Endothelial cell of umbilical vein (primary cell): Measurements from ENCODE around the gene OLFM1. TPM values are rescaled to one million over a fixed set of nuclear protein-coding genes. Genes with fewer than 3 reads are reported as not detected.

Experiments used
- BruUV-seq: library from RNA; stranded (reverse); fragments of 400-500 nt; replicated peaks from 2 replicates; lab custom pipeline; 2021; lab: Mats Ljungman, UMichigan
- CTCF ChIA-PET: fragments of 300-600, 350-600 bp; sonication (Branson Sonifier 250); formaldehyde crosslinking; loops from one replicate; lab custom pipeline; 2021; ENCODE audit warnings: antibody characterized with exemption, inconsistent platforms; lab: Charles Lee
- POLR2A ChIA-PET: fragments of 300-600, 350-600 bp; sonication (Branson Sonifier 250); formaldehyde crosslinking; loops from one replicate; lab custom pipeline; 2021; ENCODE audit warnings: antibody characterized with exemption, inconsistent platforms; lab: Charles Lee
- DNase-seq: peaks from one replicate; pipeline ENCODE4 v3.0.0-alpha.2; 2011; ENCODE audit warnings: low read depth, low spot score
- FAIRE-seq: peaks from 2 replicates; lab custom pipeline; 2011; peaks lifted over from hg19 to GRCh38; lab: Jason Lieb, UNC
- H2AFZ ChIP-seq: 2 replicates; pipeline ENCODE4 v1.6.0; 2012; ENCODE audit warnings: low read depth, low read length, control low read depth, inconsistent platforms
- H3K27ac ChIP-seq: 2 replicates; pipeline ENCODE4 v1.5.1; 2011; ENCODE audit warnings: low read depth, mild to moderate bottlenecking, control low read depth, low read length, moderate library complexity; ENCODE audit not compliant: insufficient read depth
- H3K27me3 ChIP-seq, 2 experiments: 2 replicates each; pipeline versions ENCODE4 v1.6.0 to v1.6.1; 2011; ENCODE audit warnings: low read length in 2 of 2, mixed read lengths in 1 of 2; ENCODE audit not compliant: control insufficient read depth in 2 of 2, insufficient read depth in 2 of 2
- H3K36me3 ChIP-seq, 2 experiments: 2 replicates in 1 of 2; 3 replicates in 1 of 2; pipeline ENCODE4 v1.5.1; 2011; ENCODE audit warnings: low read length in 2 of 2, mild to moderate bottlenecking in 1 of 2, moderate library complexity in 1 of 2; ENCODE audit not compliant: control insufficient read depth in 2 of 2, insufficient read depth in 2 of 2; ENCODE audit errors: extremely low read depth in 1 of 2
- H3K4me1 ChIP-seq: 3 replicates; pipeline ENCODE4 v1.5.1; 2011; ENCODE audit warnings: mild to moderate bottlenecking, low read length; ENCODE audit not compliant: control insufficient read depth, insufficient read depth; ENCODE audit errors: extremely low read depth
- H3K4me2 ChIP-seq: 2 replicates; pipeline ENCODE4 v1.6.1; 2011; ENCODE audit warnings: low read length, control low read depth, mixed read lengths; ENCODE audit not compliant: insufficient read depth
- H3K4me3 ChIP-seq, 3 experiments: fragments of 200-600 bp in 1 of 3; sonication (generic), shearing (Covaris generic) in 1 of 3; replicated peaks in 1 of 3; 2 replicates each; pipeline ENCODE4 v1.5.1; 2011 to 2016; ENCODE audit warnings: control low read depth in 3 of 3, low read length in 3 of 3, mild to moderate bottlenecking in 2 of 3, inconsistent platforms in 1 of 3, low read depth in 1 of 3, moderate library complexity in 1 of 3; ENCODE audit not compliant: insufficient read depth in 1 of 3
- H3K79me2 ChIP-seq: 2 replicates; pipeline ENCODE4 v1.6.0; 2012; ENCODE audit warnings: low read length, inconsistent platforms; ENCODE audit not compliant: control insufficient read depth, insufficient read depth
- H3K9ac ChIP-seq: replicated peaks from 2 replicates; pipeline ENCODE3; 2011; ENCODE audit warnings: low read length, control low read depth; ENCODE audit not compliant: insufficient read depth; ENCODE audit errors: extremely low read depth
- H3K9me1 ChIP-seq: replicated peaks from 3 replicates; pipeline ENCODE4 v1.6.0; 2011; ENCODE audit warnings: mild to moderate bottlenecking, low read length; ENCODE audit not compliant: control insufficient read depth, insufficient read depth; ENCODE audit errors: extremely low read depth
- H3K9me3 ChIP-seq: replicated peaks from 2 replicates; pipeline ENCODE4 v1.5.1; 2012; ENCODE audit warnings: low read length, inconsistent platforms; ENCODE audit not compliant: control insufficient read depth, insufficient read depth
- H4K20me1 ChIP-seq: replicated peaks from 2 replicates; pipeline ENCODE3; 2011; ENCODE audit warnings: mild to moderate bottlenecking, low read length; ENCODE audit not compliant: control insufficient read depth, insufficient read depth; ENCODE audit errors: extremely low read depth
- EZH2 ChIP-seq: IDR thresholded peaks from 2 replicates; pipeline ENCODE4 v1.6.1; 2012; ENCODE audit warnings: borderline replicate concordance, low read depth, mild to moderate bottlenecking, moderate library complexity, low read length, inconsistent platforms; ENCODE audit not compliant: severe bottlenecking
- FOS ChIP-seq: IDR thresholded peaks from 2 replicates; pipeline ENCODE4 v1.6.1; 2011; ENCODE audit warnings: mild to moderate bottlenecking, low read length, moderate library complexity, borderline replicate concordance; ENCODE audit not compliant: insufficient read depth
- GATA2 ChIP-seq: IDR thresholded peaks from 2 replicates; pipeline ENCODE4 v1.7.0; 2011; ENCODE audit warnings: low read depth, mild to moderate bottlenecking, moderate library complexity, mixed read lengths, low read length; ENCODE audit not compliant: insufficient read length, insufficient read depth
- JUN ChIP-seq: IDR thresholded peaks from 2 replicates; pipeline ENCODE4 v1.6.1; 2011; ENCODE audit warnings: borderline replicate concordance, low read depth; ENCODE audit not compliant: insufficient read length, insufficient read depth
- MYC ChIP-seq: IDR thresholded peaks from one replicate; pipeline ENCODE4 v1.6.1; 2011; ENCODE audit warnings: mild to moderate bottlenecking, low read depth, low read length
- POLR2A ChIP-seq: IDR thresholded peaks from 2 replicates; pipeline ENCODE4 v1.6.1; 2012; ENCODE audit warnings: low read depth, mild to moderate bottlenecking, control low read depth, low read length
- POLR2AphosphoS5 ChIP-seq: IDR thresholded peaks from 2 replicates; pipeline ENCODE4 v1.6.1; 2012; ENCODE audit warnings: low read depth, mild to moderate bottlenecking, control low read depth, low read length, moderate library complexity; ENCODE audit not compliant: insufficient read depth
- dilution Hi-C: fragments of 300-500 bp; cut with MboI; formaldehyde crosslinking; loops from one replicate; pipeline ENCODE4 v1.15.0; 2019; ENCODE audit warnings: low sequenced_read_pairs; ENCODE audit not compliant: extremely low pct_ligation_motif_present
- intact Hi-C: fragments of 100-400 bp; cut with micrococcal nuclease; formaldehyde crosslinking; loops from one replicate; pipeline ENCODE4 v1.10.0; 2022
- polyA plus RNA-seq, 4 experiments: library from polyadenylated mRNA; depleted of rRNA in 3 of 4; stranded (reverse) in 3 of 4; unstranded in 1 of 4; fragments of >200 nt; gene quantifications; 2 replicates each; pipeline versions ENCODE4 v1.2.1 to v1.2.3, GENCODE V29; 2011 to 2012; ENCODE audit warnings: missing spikeins in 1 of 4
- total RNA-seq: library from RNA; stranded (reverse); gene quantifications from 2 replicates; pipeline ENCODE4 v1.2.3, GENCODE V29; 2021
- TF ChIP-seq, protein P1 (sequence below), 2 donors: IDR thresholded peaks; 1 replicate in 1 of 2; 2 replicates in 1 of 2; pipeline ENCODE4 v1.5.1; 2011; ENCODE audit warnings: low read length in 2 of 2, mild to moderate bottlenecking in 2 of 2, moderate library complexity in 2 of 2, control low read depth in 1 of 2, inconsistent platforms in 1 of 2, low read depth in 1 of 2; ENCODE audit not compliant: insufficient read depth in 1 of 2; ENCODE audit errors: extremely low read depth in 1 of 2
- TF ChIP-seq, protein P2 (sequence below): IDR thresholded peaks from 2 replicates; pipeline ENCODE4 v1.6.1; 2011; ENCODE audit not compliant: insufficient read depth, insufficient read length

The OLFM1 gene
- total and polyA plus RNA-seq, 2 donors (not counting 3 experiments of a cell fraction or from before 2014, with no cell fraction given), result 0.07 to 0.95 TPM

DNA sequence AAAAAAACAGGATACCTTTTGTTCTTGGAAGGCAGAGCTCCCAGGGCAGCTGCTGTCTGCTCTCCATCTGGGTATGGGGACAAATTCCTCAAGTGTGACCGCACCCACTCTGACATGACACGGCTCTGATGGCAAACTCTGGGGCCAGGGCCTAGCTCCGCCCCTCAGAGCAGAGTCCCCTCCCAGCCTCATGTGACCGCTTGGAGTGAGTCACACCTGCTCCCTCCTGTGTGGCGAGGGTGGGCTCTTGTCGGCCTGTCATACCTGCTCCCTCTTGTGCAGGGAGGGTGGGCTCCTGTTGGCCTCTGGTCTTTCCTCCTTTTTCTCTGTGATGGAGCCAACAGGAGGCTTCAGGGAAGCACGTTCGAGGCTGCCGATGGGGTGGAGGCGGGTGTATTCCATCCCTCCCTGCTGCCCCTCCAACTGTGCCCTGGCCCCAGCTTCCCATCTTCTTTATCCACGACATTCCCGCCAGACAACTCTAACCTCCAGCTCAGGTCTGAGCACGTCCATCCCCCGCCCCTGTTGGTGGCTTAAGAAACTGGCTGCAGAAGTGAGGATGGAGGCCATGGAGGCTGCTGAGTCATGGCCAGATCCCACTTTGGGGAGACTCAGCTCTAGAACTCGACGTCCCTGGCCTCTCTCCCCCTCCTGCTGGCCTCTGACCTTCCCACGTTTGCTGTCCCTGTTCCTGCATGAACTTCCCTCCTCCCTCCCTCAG, 65.3 kb downstream of the OLFM1 start:
- TF ChIP-seq, protein P1, sequence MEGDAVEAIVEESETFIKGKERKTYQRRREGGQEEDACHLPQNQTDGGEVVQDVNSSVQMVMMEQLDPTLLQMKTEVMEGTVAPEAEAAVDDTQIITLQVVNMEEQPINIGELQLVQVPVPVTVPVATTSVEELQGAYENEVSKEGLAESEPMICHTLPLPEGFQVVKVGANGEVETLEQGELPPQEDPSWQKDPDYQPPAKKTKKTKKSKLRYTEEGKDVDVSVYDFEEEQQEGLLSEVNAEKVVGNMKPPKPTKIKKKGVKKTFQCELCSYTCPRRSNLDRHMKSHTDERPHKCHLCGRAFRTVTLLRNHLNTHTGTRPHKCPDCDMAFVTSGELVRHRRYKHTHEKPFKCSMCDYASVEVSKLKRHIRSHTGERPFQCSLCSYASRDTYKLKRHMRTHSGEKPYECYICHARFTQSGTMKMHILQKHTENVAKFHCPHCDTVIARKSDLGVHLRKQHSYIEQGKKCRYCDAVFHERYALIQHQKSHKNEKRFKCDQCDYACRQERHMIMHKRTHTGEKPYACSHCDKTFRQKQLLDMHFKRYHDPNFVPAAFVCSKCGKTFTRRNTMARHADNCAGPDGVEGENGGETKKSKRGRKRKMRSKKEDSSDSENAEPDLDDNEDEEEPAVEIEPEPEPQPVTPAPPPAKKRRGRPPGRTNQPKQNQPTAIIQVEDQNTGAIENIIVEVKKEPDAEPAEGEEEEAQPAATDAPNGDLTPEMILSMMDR (IDR thresholded peaks at IDR 0.05; ENCODE audit: extremely low read depth in 1 of 2, insufficient read depth in 1 of 2, low read depth in 1 of 2, low read length in 2 of 2), result no peak
- TF ChIP-seq EZH2 (no peak), FOS (no peak), GATA2 (no peak), POLR2AphosphoS5 (no peak), MYC (no peak), JUN (no peak), POLR2A (no peak)
- TF ChIP-seq, protein P2, sequence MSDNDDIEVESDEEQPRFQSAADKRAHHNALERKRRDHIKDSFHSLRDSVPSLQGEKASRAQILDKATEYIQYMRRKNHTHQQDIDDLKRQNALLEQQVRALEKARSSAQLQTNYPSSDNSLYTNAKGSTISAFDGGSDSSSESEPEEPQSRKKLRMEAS, result no peak
- Histone ChIP-seq H4K20me1 (no peaks in the 10 kb centered on the region), H3K9me1 (no peaks in the 10 kb centered on the region), H2AFZ (no peak overlapping the region), H3K27ac (no peak overlapping the region), H3K4me1 (no peaks in the 10 kb centered on the region), H3K9ac (no peak overlapping the region), H3K79me2 (no peaks in the 10 kb centered on the region), H3K4me3 (no peak overlapping the region), H3K27me3 (no peaks in the 10 kb centered on the region), H3K9me3 (peaks cover 3% of the 10 kb centered on the region), H3K4me2 (no peak overlapping the region), H3K36me3 (no peaks in the 10 kb centered on the region)
- DNase-seq (no peak), FAIRE-seq (no peak)
- POLR2A ChIA-PET, result no interaction called here
- CTCF ChIA-PET, result no interaction called here
- dilution Hi-C loops, result no loop called here
- BruUV-seq, result no TSS peak
- intact Hi-C loops, result no loop called here
